ENCODE measurements around the gene SLC7A1. TPM values are rescaled to one million over a fixed set of nuclear protein-coding genes. Genes with fewer than 3 reads are reported as not detected.

SLC7A1 gene
- total RNA-seq, 2 experiments from 2014 or later, result 90.3 to 92.1 TPM

- no peak for DNase-seq
- peaks cover 11% of the 10 kb centered on the region for H3K27me3 Mint-ChIP-seq
- no peak overlapping the region for H3K27ac Mint-ChIP-seq
- H3K36me3 Mint-ChIP-seq (ENCODE audit: low read depth), result no peaks in the 10 kb centered on the region
- ChIA-PET POLR2A (no interaction called here), CTCF (interaction anchor here (1.6 kb wide), 1 partner anchor 19 kb away, joined by 3 read pairs; no protein-coding TSS in a partner anchor)
- H3K4me1 Mint-ChIP-seq, result no peaks in the 10 kb centered on the region
- no peaks in the 10 kb centered on the region for H3K9me3 Mint-ChIP-seq
- no peak overlapping the region for H3K4me3 Mint-ChIP-seq
Observed at GRCh38 chr13:29479716-29480492, 115.6 kb downstream of the SLC7A1 start.

DNA sequence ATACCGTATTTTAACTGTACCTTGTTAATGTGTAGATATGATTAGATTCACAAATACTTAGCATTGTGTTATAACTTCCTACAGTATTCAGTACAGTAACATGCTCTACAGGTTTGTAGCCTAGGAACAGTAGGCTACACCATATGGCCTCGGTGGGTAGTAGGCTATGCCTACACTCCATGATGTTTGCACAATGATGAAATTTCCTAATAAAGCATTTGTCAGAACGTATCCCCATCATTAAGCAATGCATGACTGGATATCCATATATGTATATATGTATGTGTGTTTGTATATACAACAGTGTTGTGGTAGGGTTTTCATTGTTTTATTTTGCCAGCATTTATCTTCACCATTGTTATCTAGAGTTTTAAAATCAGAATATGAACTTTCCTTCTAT is 119.4 kb downstream of the SLC7A1 start:
- Mint-ChIP-seq H3K4me3 (no peak overlapping the region), H3K9me3 (no peaks in the 10 kb centered on the region), H3K36me3 (ENCODE audit: low read depth) (no peaks in the 10 kb centered on the region), H3K27me3 (peaks cover 13% of the 10 kb centered on the region), H3K4me1 (no peaks in the 10 kb centered on the region), H3K27ac (no peak overlapping the region)
- ChIA-PET CTCF (interaction anchor here (0.6 to 1.2 kb wide), 4 partner anchors 10 to 232 kb away, joined by 3 to 5 read pairs (median 4); no protein-coding TSS in a partner anchor), POLR2A (no interaction called here)
- no peak for DNase-seq

GRCh38 chr13:29474991-29475390 is 120.5 kb downstream of the SLC7A1 start:
- DNase-seq, result no peak

DNA sequence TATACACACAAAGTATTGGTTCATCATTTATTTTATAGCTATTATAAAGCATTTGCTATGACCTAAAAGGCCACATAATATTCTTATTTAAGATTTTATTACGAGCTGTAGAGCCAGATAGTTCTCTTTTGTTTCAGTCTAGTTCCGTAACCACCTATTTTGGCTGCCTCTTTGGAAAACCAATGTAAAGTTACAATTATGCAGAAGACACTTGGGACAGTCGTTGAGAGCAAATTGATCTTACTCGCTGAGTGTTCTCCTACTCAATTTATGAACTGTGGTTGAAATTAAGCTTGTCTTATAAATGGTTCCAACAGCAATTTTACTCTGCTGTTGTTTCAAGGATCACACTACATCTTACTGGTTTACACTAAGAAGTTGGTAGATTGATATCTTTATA is 122.3 kb downstream of the SLC7A1 start:
- H3K36me3 Mint-ChIP-seq (ENCODE audit: low read depth), result no peaks in the 10 kb centered on the region
- H3K4me3 Mint-ChIP-seq, result no peak overlapping the region
- no peak for DNase-seq
- no peaks in the 10 kb centered on the region for H3K4me1 Mint-ChIP-seq
- H3K9me3 Mint-ChIP-seq, result no peaks in the 10 kb centered on the region
- peaks cover 14% of the 10 kb centered on the region for H3K27me3 Mint-ChIP-seq
- H3K27ac Mint-ChIP-seq, result no peak overlapping the region
- ChIA-PET CTCF (interaction anchor here (0.7 to 2.6 kb wide), 7 partner anchors 9 to 241 kb away, joined by 3 to 21 read pairs (median 4); no protein-coding TSS in a partner anchor), POLR2A (no interaction called here)

More at GRCh38 chr13:29474991-29475390, 120.5 kb downstream of the SLC7A1 start:
- ChIA-PET CTCF (interaction anchor here (0.8 to 1.2 kb wide), 3 partner anchors 11 to 33 kb away, joined by 3 to 5 read pairs (median 3); no protein-coding TSS in a partner anchor), POLR2A (interaction anchor here (0.8 kb wide), 1 partner anchor 21 kb away, joined by 3 read pairs; no protein-coding TSS in a partner anchor)
- peaks cover 15% of the 10 kb centered on the region for H3K27me3 Mint-ChIP-seq
- no peaks in the 10 kb centered on the region for H3K36me3 Mint-ChIP-seq (ENCODE audit: low read depth)
- no peak overlapping the region for H3K27ac Mint-ChIP-seq
- no peaks in the 10 kb centered on the region for H3K9me3 Mint-ChIP-seq
- H3K4me3 Mint-ChIP-seq, result no peak overlapping the region
- H3K4me1 Mint-ChIP-seq, result no peaks in the 10 kb centered on the region

DNA sequence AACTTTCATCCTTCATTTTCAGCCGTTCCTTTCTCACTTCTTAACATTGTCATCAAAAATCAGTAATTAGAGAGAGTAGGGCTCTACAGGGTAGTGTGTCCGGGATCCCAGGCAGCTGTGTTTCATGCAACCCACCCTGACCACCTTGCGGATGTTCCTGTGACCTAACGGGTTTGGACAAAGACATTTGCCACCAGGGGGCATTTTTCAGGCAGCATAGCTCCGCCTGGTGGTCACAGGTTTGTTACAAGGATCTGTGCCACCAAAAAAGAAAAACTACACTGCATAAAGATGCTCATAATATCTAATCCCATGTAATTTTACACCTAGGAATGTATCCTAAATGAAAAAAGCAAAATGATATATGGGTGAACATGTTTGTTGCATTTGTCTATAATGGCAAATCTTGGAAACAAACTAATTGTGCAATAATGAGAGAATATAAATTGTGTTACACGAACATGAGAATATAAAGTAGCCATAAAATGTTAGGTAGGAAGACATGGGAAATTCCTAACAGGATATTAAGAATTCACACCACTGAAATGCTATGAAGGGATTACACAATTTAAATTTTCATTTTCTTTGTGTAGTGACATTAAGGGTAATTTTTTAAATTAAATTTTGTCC is 123.0 kb downstream of the SLC7A1 start:
- peak; percentile 59 for DNase-seq
- H3K4me3 Mint-ChIP-seq, result no peak overlapping the region
- H3K27me3 Mint-ChIP-seq, result peaks cover 12% of the 10 kb centered on the region
- peaks cover 2% of the 10 kb centered on the region for H3K4me1 Mint-ChIP-seq
- H3K27ac Mint-ChIP-seq, result no peak overlapping the region
- H3K9me3 Mint-ChIP-seq, result no peaks in the 10 kb centered on the region
- no peaks in the 10 kb centered on the region for H3K36me3 Mint-ChIP-seq (ENCODE audit: low read depth)
- POLR2A ChIA-PET, result no interaction called here
- CTCF ChIA-PET, result interaction anchor here (0.6 to 2.6 kb wide), 8 partner anchors 10 to 242 kb away, joined by 3 to 21 read pairs (median 4); no protein-coding TSS in a partner anchor

GRCh38 chr13:29471551-29471950 is 123.9 kb downstream of the SLC7A1 start:
- H3K27me3 Mint-ChIP-seq, result peaks cover 4% of the 10 kb centered on the region

GRCh38 chr13:29465741-29466293 is 129.7 kb downstream of the SLC7A1 start:
- Mint-ChIP-seq H3K27me3 (peaks cover 4% of the 10 kb centered on the region), H3K4me1 (peaks cover 2% of the 10 kb centered on the region), H3K27ac (no peak overlapping the region), H3K4me3 (no peak overlapping the region), H3K9me3 (no peaks in the 10 kb centered on the region), H3K36me3 (ENCODE audit: low read depth) (no peaks in the 10 kb centered on the region)
- ChIA-PET CTCF (no interaction called here), POLR2A (no interaction called here)
- no peak for DNase-seq

More at GRCh38 chr13:29471551-29471950, 123.9 kb downstream of the SLC7A1 start:
- H3K4me3 Mint-ChIP-seq, result no peak overlapping the region
- DNase-seq, result no peak
- ChIA-PET CTCF (interaction anchor here (1.3 kb wide), 1 partner anchor 243 kb away, joined by 10 read pairs; no protein-coding TSS in a partner anchor), POLR2A (no interaction called here)
- no peaks in the 10 kb centered on the region for H3K36me3 Mint-ChIP-seq (ENCODE audit: low read depth)
- peaks cover 2% of the 10 kb centered on the region for H3K4me1 Mint-ChIP-seq
- H3K27ac Mint-ChIP-seq, result no peak overlapping the region
- no peaks in the 10 kb centered on the region for H3K9me3 Mint-ChIP-seq

DNA sequence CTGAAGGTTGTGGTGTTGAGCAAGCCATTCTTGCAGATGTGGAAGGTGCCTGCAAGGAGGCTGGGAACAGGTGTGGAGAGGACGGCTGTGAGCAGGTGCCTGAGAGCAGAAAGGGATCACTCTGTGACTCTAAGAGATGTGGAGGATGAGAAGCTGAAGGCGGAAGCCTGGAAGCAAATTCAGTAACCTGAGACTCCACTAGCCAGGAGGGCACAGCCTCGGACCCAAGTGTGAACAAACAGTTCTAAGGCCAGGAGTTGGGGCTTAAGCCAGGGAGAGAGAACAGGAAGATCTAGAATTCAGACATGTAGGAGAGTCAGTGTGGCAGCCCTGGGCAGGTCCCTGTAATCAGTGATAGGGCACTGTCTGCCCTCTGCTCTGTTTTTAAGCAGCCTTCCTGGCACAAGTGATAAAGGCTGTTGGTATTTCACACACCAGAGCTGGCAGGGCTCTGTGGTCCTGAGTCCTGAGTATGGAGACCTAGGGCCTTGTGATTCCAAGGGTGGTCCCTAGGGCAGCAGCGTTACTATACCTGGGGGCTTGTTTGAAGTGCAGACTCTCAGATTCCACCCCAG is 131.3 kb downstream of the SLC7A1 start:
- Mint-ChIP-seq H3K27ac (no peak overlapping the region), H3K4me1 (peaks cover 2% of the 10 kb centered on the region), H3K4me3 (no peak overlapping the region), H3K9me3 (no peaks in the 10 kb centered on the region), H3K36me3 (ENCODE audit: low read depth) (no peaks in the 10 kb centered on the region), H3K27me3 (peaks cover 5% of the 10 kb centered on the region)
- ChIA-PET POLR2A (no interaction called here), CTCF (no interaction called here)
- DNase-seq, result no peak

- no peaks in the 10 kb centered on the region for H3K9me3 Mint-ChIP-seq
- H3K27me3 Mint-ChIP-seq, result peaks cover 7% of the 10 kb centered on the region
- no peaks in the 10 kb centered on the region for H3K4me1 Mint-ChIP-seq
- no peak for DNase-seq
- no peaks in the 10 kb centered on the region for H3K36me3 Mint-ChIP-seq (ENCODE audit: low read depth)
- H3K27ac Mint-ChIP-seq, result no peak overlapping the region
- ChIA-PET CTCF (no interaction called here), POLR2A (no interaction called here)
- H3K4me3 Mint-ChIP-seq, result no peak overlapping the region
Observed at GRCh38 chr13:29459813-29460355, 135.6 kb downstream of the SLC7A1 start.

All from activated CD4-positive, alpha-beta memory T cell treated with anti-CD3 and anti-CD28 coated beads, Interleukin-2, amount 10 ng/mL, durations not matched to agents 7 days and 5 days (primary cell).